Measurements from ENCODE around the gene CLCF1. TPM values are rescaled to one million over a fixed set of nuclear protein-coding genes. Genes with fewer than 3 reads are reported as not detected.

Gene CLCF1
- total RNA-seq, 2 experiments from 2014 or later, result 0.76 to 1.9 TPM

DNA sequence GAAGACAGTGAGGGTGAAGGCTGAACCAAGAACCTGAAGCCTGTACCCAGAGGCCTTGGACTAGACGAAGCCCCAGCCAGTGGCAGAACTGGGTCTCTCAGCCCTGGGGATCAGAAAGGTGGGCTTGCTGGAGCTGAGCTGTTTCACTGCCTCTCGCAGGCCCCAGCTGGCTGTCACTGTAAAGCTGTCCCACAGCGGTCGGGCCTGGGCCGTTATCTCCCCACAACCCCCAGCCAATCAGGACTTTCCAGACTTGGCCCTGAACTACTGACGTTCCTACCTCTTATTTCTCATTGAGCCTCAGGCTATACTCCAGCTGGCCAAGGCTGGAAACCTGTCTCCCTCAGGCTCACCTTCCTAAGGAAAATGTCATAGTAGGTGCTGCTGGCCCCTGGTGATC lies 24.1 kb upstream of the CLCF1 start:
- H3K4me3 Mint-ChIP-seq, result peak overlapping the region; percentile 15
- no peaks in the 10 kb centered on the region for H3K27me3 Mint-ChIP-seq
- CTCF ChIA-PET, result interaction anchor here (0.7 to 2.5 kb wide), 5 partner anchors 9 to 135 kb away, joined by 3 to 9 read pairs (median 4); partner anchors contain the start of gene PTPRCAP
- no peaks in the 10 kb centered on the region for H3K9me3 Mint-ChIP-seq (ENCODE audit: low read depth)
- peak overlapping the region; percentile 89 for H3K27ac Mint-ChIP-seq
- H3K36me3 Mint-ChIP-seq, result peaks cover 47% of the 10 kb centered on the region
- no peak for ATAC-seq
- no peak for DNase-seq
- peaks cover 66% of the 10 kb centered on the region for H3K4me1 Mint-ChIP-seq

DNA sequence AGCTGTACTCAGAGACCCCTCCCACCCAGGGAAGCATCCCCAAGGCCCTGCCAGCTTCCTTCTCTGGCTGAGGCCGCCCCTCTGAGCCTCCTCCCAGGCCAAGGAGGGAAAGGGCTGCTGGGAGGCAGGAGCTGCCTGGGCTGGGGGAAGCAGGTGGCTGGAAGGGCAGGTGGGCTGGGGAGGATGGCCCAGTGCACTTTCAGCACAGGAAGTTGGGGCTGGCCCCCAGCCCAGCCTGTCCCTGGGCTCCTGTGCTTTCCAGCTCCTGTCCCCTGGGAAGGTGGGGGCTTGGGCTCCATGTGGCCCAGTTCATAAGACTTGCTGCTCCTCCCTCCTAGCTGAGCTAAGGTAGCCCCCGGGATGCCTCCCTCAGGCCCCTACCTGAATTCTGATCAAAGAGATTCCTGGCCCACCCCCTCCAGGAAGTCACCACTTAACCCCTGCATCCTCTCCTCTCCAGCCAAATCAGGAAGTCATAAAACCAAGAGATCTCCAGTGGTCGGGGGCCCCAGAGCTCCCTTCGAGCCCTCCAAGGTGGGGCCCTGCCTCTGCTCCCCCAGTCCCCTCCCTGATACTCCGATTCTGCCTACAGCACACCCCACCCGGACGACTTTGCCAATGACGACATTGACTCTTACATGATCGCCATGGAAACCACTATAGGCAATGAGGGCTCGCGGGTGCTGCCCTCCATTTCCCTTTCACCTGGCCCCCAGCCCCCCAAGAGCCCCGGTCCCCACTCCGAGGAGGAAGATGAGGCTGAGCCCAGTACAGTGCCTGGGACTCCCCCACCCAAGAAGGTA lies 23.4 kb upstream of the CLCF1 start:
- Mint-ChIP-seq H3K9me3 (ENCODE audit: low read depth) (no peaks in the 10 kb centered on the region), H3K36me3 (peaks cover 47% of the 10 kb centered on the region), H3K27ac (peak overlapping the region; percentile 89), H3K4me3 (peak overlapping the region; percentile 55), H3K4me1 (peaks cover 61% of the 10 kb centered on the region), H3K27me3 (no peaks in the 10 kb centered on the region)
- CTCF ChIA-PET, result interaction anchor here (0.8 to 2.5 kb wide), 6 partner anchors 8 to 127 kb away, joined by 3 to 9 read pairs (median 4); partner anchors contain the start of genes PITPNM1 and PTPRCAP
- ATAC-seq, result no peak
- DNase-seq, result peak; percentile 57

DNA sequence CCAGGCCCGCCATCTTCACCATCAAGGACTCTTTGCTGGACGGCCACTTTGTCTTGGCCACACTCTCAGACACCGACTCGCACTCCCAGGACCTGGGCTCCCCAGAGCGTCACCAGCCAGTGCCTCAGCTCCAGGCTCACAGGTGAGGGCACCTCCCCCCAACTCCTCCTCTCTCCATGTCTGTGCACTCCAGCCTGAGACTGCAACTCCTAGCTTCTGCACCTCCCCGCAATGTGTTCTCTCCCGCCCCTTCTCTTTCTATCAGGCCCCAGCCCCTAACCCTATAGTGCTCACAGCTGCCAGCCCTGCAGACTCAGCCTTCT lies 22.8 kb upstream of the CLCF1 start:
- peaks cover 47% of the 10 kb centered on the region for H3K36me3 Mint-ChIP-seq
- H3K4me1 Mint-ChIP-seq, result peaks cover 62% of the 10 kb centered on the region
- peak overlapping the region; percentile 89 for H3K27ac Mint-ChIP-seq
- H3K27me3 Mint-ChIP-seq, result no peaks in the 10 kb centered on the region
- H3K9me3 Mint-ChIP-seq (ENCODE audit: low read depth), result no peaks in the 10 kb centered on the region
- CTCF ChIA-PET, result interaction anchor here (0.8 to 2.5 kb wide), 5 partner anchors 9 to 127 kb away, joined by 3 to 9 read pairs (median 4); partner anchors contain the start of genes PITPNM1 and PTPRCAP
- no peak overlapping the region for H3K4me3 Mint-ChIP-seq
- ATAC-seq, result no peak
- no peak for DNase-seq

DNA sequence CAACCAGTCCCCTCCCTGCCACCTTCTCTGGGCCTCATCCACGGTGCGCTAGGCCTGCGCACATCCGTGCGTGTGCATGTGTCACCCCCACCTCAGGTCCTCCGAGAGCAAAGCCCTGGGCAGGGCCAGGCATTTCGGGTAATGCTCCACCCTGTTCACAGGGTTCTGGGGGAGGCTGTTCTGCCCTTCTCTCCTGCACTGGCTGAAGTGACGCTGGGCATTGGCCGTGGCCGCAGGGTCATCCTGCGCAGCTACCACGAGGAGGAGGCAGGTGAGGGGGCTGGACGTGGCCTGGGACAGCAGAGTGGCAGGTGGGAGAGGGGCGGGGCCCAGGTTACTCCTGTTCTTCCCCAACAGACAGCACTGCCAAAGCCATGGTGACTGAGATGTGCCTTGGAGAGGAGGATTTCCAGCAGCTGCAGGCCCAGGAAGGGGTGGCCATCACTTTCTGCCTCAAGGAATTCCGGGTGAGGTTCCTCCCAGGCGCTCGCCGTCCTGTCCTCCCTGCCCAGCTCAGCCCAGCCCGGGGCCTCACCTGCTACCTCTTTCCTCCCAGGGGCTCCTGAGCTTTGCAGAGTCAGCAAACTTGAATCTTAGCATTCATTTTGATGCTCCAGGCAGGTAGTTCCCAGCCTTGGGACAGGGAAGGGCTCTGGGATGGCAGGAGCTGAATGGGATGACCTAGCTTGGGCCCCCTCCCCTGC lies 22.3 kb upstream of the CLCF1 start:
- Mint-ChIP-seq H3K36me3 (peaks cover 44% of the 10 kb centered on the region), H3K27me3 (no peaks in the 10 kb centered on the region), H3K27ac (peak overlapping the region; percentile 89), H3K4me1 (peaks cover 66% of the 10 kb centered on the region), H3K9me3 (ENCODE audit: low read depth) (no peaks in the 10 kb centered on the region), H3K4me3 (no peak overlapping the region)
- DNase-seq, result no peak
- CTCF ChIA-PET, result interaction anchor here (0.8 to 2.5 kb wide), 6 partner anchors 9 to 126 kb away, joined by 3 to 9 read pairs (median 4); partner anchors contain the start of genes PITPNM1, POLD4 and PTPRCAP
- ATAC-seq, result no peak

DNA sequence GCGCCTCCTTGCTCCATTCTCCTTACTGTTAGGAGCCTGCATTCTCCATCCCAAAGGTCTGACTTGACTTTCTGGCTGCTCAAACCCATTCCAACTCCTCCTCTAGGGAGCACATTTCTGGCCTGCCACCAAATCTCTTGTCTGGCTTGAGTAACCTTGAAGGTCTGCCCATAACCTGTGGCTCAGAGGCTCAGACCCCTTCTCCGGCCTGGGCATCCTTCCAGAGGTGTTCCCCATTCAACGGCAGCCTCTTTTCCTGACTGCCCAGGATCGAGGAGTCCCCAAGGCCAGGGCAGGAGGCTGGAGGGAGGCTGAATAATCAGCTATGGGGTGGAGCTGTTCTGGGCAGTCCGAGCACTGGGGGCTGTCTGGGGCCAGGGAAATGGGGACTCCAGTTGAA lies 20.6 kb upstream of the CLCF1 start:
- Mint-ChIP-seq H3K4me3 (peak overlapping the region; percentile 95), H3K27me3 (no peaks in the 10 kb centered on the region), H3K4me1 (peaks cover 62% of the 10 kb centered on the region), H3K36me3 (peaks cover 31% of the 10 kb centered on the region), H3K27ac (peak overlapping the region; percentile 37), H3K9me3 (ENCODE audit: low read depth) (no peaks in the 10 kb centered on the region)
- CTCF ChIA-PET, result interaction anchor here (2.1 to 5.3 kb wide), 2 partner anchors 9 to 12 kb away, joined by 6 to 53 read pairs; partner anchors contain the start of genes PPP1CA and TBC1D10C
- ATAC-seq, result no peak
- DNase-seq, result no peak

DNA sequence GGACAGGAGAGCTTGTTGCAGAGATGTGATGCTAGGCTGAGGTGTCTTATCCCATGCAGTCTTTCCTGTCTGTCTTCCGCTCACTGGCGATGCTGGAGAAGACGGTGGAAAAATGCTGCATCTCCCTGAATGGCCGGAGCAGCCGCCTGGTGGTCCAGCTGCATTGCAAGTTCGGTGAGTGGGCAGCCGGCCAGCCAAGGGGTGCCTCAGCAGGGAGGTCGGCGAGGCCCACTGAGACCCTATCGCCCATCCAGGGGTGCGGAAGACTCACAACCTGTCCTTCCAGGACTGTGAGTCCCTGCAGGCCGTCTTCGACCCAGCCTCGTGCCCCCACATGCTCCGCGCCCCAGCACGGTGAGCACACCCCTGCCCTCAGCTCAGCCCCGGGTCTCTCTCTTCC lies 20.0 kb upstream of the CLCF1 start:
- H3K4me3 Mint-ChIP-seq, result peak overlapping the region; percentile 95
- H3K36me3 Mint-ChIP-seq, result peaks cover 28% of the 10 kb centered on the region
- DNase-seq, result no peak
- CTCF ChIA-PET, result interaction anchor here (0.9 to 5.3 kb wide), 4 partner anchors 9 to 35 kb away, joined by 3 to 53 read pairs (median 4); partner anchors contain the start of genes PPP1CA and TBC1D10C
- H3K27me3 Mint-ChIP-seq, result no peaks in the 10 kb centered on the region
- peak overlapping the region; percentile 37 for H3K27ac Mint-ChIP-seq
- no peak for ATAC-seq
- no peaks in the 10 kb centered on the region for H3K9me3 Mint-ChIP-seq (ENCODE audit: low read depth)
- H3K4me1 Mint-ChIP-seq, result peaks cover 58% of the 10 kb centered on the region

DNA sequence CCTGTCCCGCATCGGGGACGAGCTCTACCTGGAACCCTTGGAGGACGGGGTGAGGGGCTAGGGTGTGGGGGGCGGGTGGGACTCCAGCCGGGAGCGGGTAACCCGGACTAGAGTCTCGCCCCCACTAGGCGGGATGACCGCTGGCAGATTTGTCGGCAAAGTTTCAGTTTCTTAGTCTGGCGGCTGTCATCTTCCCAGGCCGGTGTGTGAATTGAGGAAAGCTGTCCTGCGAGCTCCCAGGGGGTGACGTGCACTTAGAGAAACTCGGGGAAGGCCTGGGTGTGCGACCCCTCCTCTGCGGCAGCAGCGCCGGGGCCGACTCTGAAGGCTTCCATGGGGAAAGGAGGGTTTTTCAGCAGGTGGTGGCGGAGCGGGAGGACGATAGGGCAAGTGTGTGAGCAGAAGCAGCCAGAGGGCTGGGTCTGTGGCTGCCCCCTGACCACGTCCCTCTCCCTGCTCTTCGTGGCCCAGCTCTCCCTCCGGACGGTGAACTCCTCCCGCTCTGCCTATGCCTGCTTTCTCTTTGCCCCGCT lies 18.9 kb upstream of the CLCF1 start:
- CTCF ChIA-PET, result interaction anchor here (0.8 to 32.6 kb wide), 10 partner anchors 11 to 130 kb away, joined by 3 to 1153 read pairs (median 8); partner anchors contain the start of genes CLCF1, PITPNM1, POLD4 and PPP1CA
- Mint-ChIP-seq H3K9me3 (ENCODE audit: low read depth) (no peaks in the 10 kb centered on the region), H3K27ac (peak overlapping the region; percentile 80), H3K4me1 (peaks cover 46% of the 10 kb centered on the region), H3K36me3 (peaks cover 19% of the 10 kb centered on the region), H3K27me3 (no peaks in the 10 kb centered on the region), H3K4me3 (peak overlapping the region; percentile 95)
- DNase-seq, result no peak
- ATAC-seq, result no peak

DNA sequence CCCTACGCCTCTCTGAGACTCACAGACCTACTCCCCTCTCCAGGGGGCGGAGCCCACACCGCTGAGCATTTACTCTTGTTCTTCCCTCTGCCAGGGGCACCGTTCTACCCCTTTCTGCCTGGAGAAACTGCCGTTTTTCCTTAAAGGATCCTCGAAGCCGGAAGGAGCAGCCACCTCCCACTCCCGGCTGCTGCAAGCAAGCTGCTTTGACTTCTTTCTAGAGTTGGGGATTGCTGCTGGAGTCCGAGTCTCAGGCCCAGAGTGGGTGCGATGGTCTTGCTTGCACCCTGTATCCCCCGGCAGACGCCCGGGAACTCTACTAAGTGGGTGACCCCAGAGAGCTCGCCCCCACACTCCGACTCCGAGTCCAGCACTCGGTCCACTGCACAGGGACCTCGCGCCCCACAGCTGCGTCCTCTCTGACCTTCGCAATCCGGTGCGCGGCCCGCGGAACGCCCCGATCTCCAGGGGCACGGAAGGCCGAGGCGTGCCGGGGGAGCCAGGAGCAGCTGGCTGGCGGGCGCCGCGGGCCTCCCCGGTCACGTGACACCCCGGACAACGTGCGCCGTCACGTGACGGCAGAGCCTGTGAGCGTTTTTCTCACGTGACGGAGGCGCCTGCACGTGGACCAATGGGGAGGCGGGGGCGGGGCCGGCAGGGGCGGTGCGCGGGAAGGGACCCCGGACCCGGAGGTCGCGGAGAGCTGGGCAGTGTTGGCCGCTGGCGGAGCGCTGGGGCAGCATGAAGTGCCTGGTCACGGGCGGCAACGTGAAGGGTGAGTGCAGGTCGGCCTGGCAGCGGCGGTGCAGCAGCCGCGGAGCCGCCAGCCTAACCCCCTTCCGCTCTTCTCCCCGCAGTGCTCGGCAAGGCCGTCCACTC lies 18.1 kb upstream of the CLCF1 start, which contains the start of gene RAD9A:
Gene RAD9A (plus strand): TSS at position 683 of the 879 bp plus-strand sequence. CDS start 59 bp downstream, at position 742.
- Mint-ChIP-seq H3K4me1 (peaks cover 40% of the 10 kb centered on the region), H3K27ac (peak within 1 kb of the TSS; percentile 80), H3K27me3 (no peaks in the 10 kb centered on the region), H3K36me3 (peaks cover 15% of the 10 kb centered on the region), H3K4me3 (peak within 1 kb of the TSS; percentile 95), H3K9me3 (ENCODE audit: low read depth) (no peaks in the 10 kb centered on the region)
- ATAC-seq (peak; percentile 88), DNase-seq (peak; percentile 97)
- CTCF ChIA-PET, result interaction anchor here (0.8 to 32.6 kb wide), 14 partner anchors 10 to 129 kb away, joined by 3 to 1153 read pairs (median 5); partner anchors contain the start of genes CLCF1, PITPNM1, POLD4 and PPP1CA

DNA sequence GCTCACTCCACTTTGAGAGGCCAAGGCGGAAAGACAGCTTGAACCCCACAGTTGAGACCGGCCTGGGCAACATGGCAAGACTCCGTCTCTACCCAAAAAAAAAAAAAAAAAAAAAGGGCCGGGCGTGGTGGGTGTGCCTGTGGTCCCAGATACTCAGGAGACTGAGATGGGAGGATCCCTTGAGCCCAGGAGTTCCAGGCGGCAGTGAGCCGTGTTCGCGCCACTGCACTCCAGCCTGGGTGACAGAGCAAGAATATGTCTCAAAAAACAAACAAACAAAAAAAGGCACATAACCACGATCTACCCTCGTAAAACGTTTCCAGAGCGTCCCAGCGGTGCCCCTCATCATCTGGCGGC lies 17.5 kb upstream of the CLCF1 start:
- H3K27me3 Mint-ChIP-seq, result peaks cover 2% of the 10 kb centered on the region
- DNase-seq (no peak), ATAC-seq (no peak)
- peaks cover 11% of the 10 kb centered on the region for H3K36me3 Mint-ChIP-seq
- H3K9me3 Mint-ChIP-seq (ENCODE audit: low read depth), result no peaks in the 10 kb centered on the region
- peaks cover 36% of the 10 kb centered on the region for H3K4me1 Mint-ChIP-seq
- H3K27ac Mint-ChIP-seq, result peak overlapping the region; percentile 70
- peak overlapping the region; percentile 95 for H3K4me3 Mint-ChIP-seq
- CTCF ChIA-PET, result interaction anchor here (0.9 to 32.6 kb wide), 12 partner anchors 9 to 115 kb away, joined by 3 to 1153 read pairs (median 5); partner anchors contain the start of genes CLCF1, PITPNM1, POLD4 and PPP1CA

DNA sequence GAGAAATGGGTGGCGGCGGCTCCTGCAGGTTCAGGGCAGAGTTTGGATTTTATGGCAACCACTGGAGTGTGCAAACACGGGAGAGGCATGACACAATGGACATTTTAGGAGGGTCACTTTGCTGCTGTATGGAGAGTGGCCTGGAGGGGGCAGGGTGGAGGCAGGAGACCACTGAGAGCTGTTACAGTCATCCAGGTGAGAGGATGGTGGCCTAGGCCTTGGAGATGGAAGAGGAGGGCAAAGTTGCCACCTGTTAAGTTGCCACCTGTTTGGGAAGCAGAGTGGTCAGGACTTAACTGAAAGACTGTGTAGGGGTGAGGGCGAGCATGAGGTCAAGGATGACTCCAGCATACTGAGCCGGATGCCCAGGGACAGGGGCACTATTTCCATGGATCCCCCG lies 16.1 kb upstream of the CLCF1 start:
- no peak overlapping the region for H3K27ac Mint-ChIP-seq
- ATAC-seq, result peak; percentile 26
- peak; percentile 79 for DNase-seq

DNA sequence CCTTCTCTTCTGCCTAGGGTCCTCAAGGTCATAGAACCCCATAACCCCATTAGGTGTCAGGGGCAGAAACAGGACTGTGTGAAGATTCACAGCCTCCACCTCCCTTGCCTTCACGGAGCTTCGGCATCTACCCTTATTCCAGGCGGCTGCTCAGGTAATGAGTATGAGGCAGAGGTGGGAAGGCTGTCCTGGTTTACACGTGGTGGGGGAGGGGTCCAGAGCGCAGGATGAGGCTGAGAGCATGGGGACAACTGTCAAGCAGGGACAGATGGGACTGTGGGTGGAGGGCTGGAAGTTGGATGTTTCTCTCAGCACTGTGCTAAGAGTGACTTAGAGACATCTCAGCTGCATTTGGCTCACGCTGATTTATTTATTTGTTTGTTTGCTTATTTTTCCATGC lies 14.1 kb upstream of the CLCF1 start:
- Mint-ChIP-seq H3K27me3 (peaks cover 21% of the 10 kb centered on the region), H3K36me3 (no peaks in the 10 kb centered on the region), H3K4me3 (no peak overlapping the region), H3K9me3 (ENCODE audit: low read depth) (no peaks in the 10 kb centered on the region), H3K4me1 (peaks cover 19% of the 10 kb centered on the region), H3K27ac (no peak overlapping the region)
- DNase-seq (no peak), ATAC-seq (no peak)
- CTCF ChIA-PET, result interaction anchor here (1.0 to 32.6 kb wide), 6 partner anchors 11 to 49 kb away, joined by 3 to 1153 read pairs (median 8); partner anchors contain the start of genes CLCF1, POLD4, PPP1CA and PTPRCAP

More for the DNA sequence above, 16.1 kb upstream of the CLCF1 start:
- Mint-ChIP-seq H3K27me3 (peaks cover 15% of the 10 kb centered on the region), H3K9me3 (ENCODE audit: low read depth) (no peaks in the 10 kb centered on the region), H3K4me3 (peak overlapping the region; percentile 59), H3K36me3 (peaks cover 9% of the 10 kb centered on the region), H3K4me1 (peaks cover 34% of the 10 kb centered on the region)
- CTCF ChIA-PET, result interaction anchor here (1.0 to 32.6 kb wide), 7 partner anchors 8 to 79 kb away, joined by 3 to 1153 read pairs (median 20); partner anchors contain the start of genes CLCF1, POLD4, PPP1CA and TBC1D10C

DNA sequence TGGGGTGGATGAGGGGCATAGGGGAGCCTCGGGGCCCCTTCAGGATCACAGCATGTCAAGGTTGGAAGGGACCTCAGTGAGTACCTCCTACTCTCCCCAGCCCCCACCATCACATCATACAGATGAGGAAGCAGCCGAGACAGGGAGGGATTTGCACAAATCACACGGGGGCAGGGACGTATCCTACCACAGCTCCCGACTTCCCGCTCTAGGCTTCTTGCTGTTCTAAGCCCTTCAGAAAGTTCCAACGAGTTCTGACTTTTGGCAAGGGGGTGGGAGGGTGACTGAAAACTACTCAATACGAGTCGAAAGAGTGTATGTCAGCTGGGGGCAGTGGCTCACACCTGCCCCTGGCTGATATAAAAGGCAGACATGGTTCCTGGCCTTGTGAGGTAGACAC lies 13.7 kb upstream of the CLCF1 start:
- Mint-ChIP-seq H3K27ac (no peak overlapping the region), H3K4me1 (peaks cover 19% of the 10 kb centered on the region), H3K4me3 (no peak overlapping the region), H3K36me3 (no peaks in the 10 kb centered on the region), H3K9me3 (ENCODE audit: low read depth) (no peaks in the 10 kb centered on the region), H3K27me3 (peaks cover 23% of the 10 kb centered on the region)
- CTCF ChIA-PET, result interaction anchor here (0.6 to 32.6 kb wide), 10 partner anchors 10 to 174 kb away, joined by 3 to 1153 read pairs (median 6); partner anchors contain the start of genes CLCF1, PITPNM1, POLD4 and PPP1CA
- ATAC-seq, result no peak
- no peak for DNase-seq

All from activated CD8-positive, alpha-beta memory T cell treated with anti-CD3 and anti-CD28 coated beads, Interleukin-2, amount 10 ng/mL, durations not matched to agents 7 days and 5 days (primary cell).